Measurements from ENCODE around the gene BTNL3. TPM values are rescaled to one million over a fixed set of nuclear protein-coding genes. Genes with fewer than 3 reads are reported as not detected.

The BTNL3 gene, protein sequence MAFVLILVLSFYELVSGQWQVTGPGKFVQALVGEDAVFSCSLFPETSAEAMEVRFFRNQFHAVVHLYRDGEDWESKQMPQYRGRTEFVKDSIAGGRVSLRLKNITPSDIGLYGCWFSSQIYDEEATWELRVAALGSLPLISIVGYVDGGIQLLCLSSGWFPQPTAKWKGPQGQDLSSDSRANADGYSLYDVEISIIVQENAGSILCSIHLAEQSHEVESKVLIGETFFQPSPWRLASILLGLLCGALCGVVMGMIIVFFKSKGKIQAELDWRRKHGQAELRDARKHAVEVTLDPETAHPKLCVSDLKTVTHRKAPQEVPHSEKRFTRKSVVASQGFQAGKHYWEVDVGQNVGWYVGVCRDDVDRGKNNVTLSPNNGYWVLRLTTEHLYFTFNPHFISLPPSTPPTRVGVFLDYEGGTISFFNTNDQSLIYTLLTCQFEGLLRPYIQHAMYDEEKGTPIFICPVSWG
- total RNA-seq, result not detected

DNA sequence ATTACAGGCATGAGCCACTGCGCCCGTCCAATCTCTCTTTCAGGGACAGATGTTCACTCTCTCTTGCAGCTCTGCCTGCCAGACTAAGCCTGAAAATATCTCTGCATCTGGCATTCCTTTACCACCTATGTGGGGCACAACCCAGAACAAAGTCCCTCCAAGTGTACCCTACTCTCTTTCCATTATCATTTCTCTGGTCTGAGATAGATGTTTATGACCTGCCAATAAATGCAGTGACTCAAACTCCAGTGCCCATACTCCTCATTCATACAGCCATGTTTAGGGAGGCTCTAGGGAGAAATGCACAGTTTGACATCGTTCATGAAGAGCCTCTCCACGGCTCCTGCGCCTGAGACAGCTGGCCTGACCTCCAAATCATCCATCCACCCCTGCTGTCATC is at the start of gene BTNL3:
Gene BTNL3 (plus strand): TSS at position 255 of the 400 bp plus-strand sequence. CDS start 183 bp downstream, outside the sequence.
- ChIA-PET POLR2A (no interaction called here), CTCF (no interaction called here)
- Mint-ChIP-seq H3K4me1 (ENCODE audit: low read depth) (no peaks in the 10 kb centered on the region), H3K27me3 (peaks cover 22% of the 10 kb centered on the region), H3K9me3 (no peaks in the 10 kb centered on the region), H3K36me3 (no peaks in the 10 kb centered on the region), H3K4me3 (no peak within 1 kb of the TSS), H3K27ac (no peak within 1 kb of the TSS)
- DNase-seq, result no peak
- intact Hi-C loops (cut with micrococcal nuclease), result no loop called here

DNA sequence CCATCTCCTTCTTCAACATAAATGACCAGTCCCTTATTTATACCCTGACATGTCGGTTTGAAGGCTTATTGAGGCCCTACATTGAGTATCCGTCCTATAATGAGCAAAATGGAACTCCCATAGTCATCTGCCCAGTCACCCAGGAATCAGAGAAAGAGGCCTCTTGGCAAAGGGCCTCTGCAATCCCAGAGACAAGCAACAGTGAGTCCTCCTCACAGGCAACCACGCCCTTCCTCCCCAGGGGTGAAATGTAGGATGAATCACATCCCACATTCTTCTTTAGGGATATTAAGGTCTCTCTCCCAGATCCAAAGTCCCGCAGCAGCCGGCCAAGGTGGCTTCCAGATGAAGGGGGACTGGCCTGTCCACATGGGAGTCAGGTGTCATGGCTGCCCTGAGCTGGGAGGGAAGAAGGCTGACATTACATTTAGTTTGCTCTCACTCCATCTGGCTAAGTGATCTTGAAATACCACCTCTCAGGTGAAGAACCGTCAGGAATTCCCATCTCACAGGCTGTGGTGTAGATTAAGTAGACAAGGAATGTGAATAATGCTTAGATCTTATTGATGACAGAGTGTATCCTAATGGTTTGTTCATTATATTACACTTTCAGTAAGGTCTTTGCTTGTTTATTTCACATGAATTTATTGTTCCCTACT is 38.2 kb upstream of the BTNL3 start:
- intact Hi-C loops (cut with micrococcal nuclease), result no loop called here
- Mint-ChIP-seq H3K36me3 (no peaks in the 10 kb centered on the region), H3K4me1 (ENCODE audit: low read depth) (no peaks in the 10 kb centered on the region), H3K27ac (no peak overlapping the region), H3K27me3 (no peaks in the 10 kb centered on the region), H3K9me3 (no peaks in the 10 kb centered on the region), H3K4me3 (no peak overlapping the region)
- ChIA-PET CTCF (no interaction called here), POLR2A (no interaction called here)
- no peak for DNase-seq

- Mint-ChIP-seq H3K4me3 (no peak overlapping the region), H3K36me3 (no peaks in the 10 kb centered on the region), H3K4me1 (ENCODE audit: low read depth) (peaks cover 11% of the 10 kb centered on the region), H3K27ac (no peak overlapping the region), H3K27me3 (peaks cover 4% of the 10 kb centered on the region), H3K9me3 (no peaks in the 10 kb centered on the region)
- CTCF ChIA-PET, result interaction anchor here (1.4 kb wide), 1 partner anchor 91 kb away, joined by 3 read pairs; no protein-coding TSS in a partner anchor
- POLR2A ChIA-PET, result no interaction called here
- intact Hi-C loops (cut with micrococcal nuclease), result no loop called here
- no peak for DNase-seq
Observed at GRCh38 chr5:180959661-180960060, 29.0 kb upstream of the BTNL3 start.

DNA sequence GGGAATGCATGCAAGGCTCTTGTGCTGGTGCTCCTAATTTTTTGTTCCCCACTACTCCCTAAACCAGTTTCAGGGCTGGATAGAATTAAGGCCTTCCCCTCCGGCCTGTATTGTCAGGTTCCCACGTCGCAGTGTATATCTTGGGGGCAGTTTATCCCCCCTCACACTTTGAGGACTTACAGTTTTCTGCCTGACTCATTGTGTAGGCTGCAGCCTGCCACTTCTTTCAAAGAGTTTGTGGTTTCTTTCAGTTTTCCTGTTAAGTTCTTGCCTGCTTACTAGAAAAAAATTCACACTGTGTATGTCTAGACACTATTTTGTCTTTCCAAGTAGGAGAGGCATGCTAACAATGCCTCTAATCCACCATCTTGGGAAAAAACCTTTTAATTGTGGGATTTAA is 28.4 kb upstream of the BTNL3 start:
- Mint-ChIP-seq H3K27me3 (peaks cover 4% of the 10 kb centered on the region), H3K36me3 (no peaks in the 10 kb centered on the region)
- CTCF ChIA-PET, result no interaction called here

GRCh38 chr5:180969406-180969805 is 19.2 kb upstream of the BTNL3 start:
- Mint-ChIP-seq H3K4me3 (no peak overlapping the region), H3K27me3 (peaks cover 2% of the 10 kb centered on the region), H3K36me3 (no peaks in the 10 kb centered on the region), H3K9me3 (no peaks in the 10 kb centered on the region), H3K27ac (no peak overlapping the region), H3K4me1 (ENCODE audit: low read depth) (no peaks in the 10 kb centered on the region)
- intact Hi-C loops (cut with micrococcal nuclease), result no loop called here
- CTCF ChIA-PET, result no interaction called here
- POLR2A ChIA-PET, result no interaction called here
- DNase-seq, result no peak

More for the DNA sequence above, 28.4 kb upstream of the BTNL3 start:
- no peaks in the 10 kb centered on the region for H3K9me3 Mint-ChIP-seq
- H3K27ac Mint-ChIP-seq, result no peak overlapping the region
- POLR2A ChIA-PET, result no interaction called here
- peaks cover 11% of the 10 kb centered on the region for H3K4me1 Mint-ChIP-seq (ENCODE audit: low read depth)
- intact Hi-C loops (cut with micrococcal nuclease), result no loop called here
- no peak overlapping the region for H3K4me3 Mint-ChIP-seq
- no peak for DNase-seq

- ChIA-PET POLR2A (interaction anchor here (0.6 kb wide), 1 partner anchor 108 kb away, joined by 3 read pairs; no protein-coding TSS in a partner anchor), CTCF (no interaction called here)
- H3K27me3 Mint-ChIP-seq, result peaks cover 2% of the 10 kb centered on the region
- no peak for DNase-seq
- no peaks in the 10 kb centered on the region for H3K36me3 Mint-ChIP-seq
- no peaks in the 10 kb centered on the region for H3K4me1 Mint-ChIP-seq (ENCODE audit: low read depth)
- H3K4me3 Mint-ChIP-seq, result no peak overlapping the region
- no peak overlapping the region for H3K27ac Mint-ChIP-seq
- no peaks in the 10 kb centered on the region for H3K9me3 Mint-ChIP-seq
- intact Hi-C loops (cut with micrococcal nuclease), result no loop called here
Observed at GRCh38 chr5:180970336-180970735, 18.3 kb upstream of the BTNL3 start.

DNA sequence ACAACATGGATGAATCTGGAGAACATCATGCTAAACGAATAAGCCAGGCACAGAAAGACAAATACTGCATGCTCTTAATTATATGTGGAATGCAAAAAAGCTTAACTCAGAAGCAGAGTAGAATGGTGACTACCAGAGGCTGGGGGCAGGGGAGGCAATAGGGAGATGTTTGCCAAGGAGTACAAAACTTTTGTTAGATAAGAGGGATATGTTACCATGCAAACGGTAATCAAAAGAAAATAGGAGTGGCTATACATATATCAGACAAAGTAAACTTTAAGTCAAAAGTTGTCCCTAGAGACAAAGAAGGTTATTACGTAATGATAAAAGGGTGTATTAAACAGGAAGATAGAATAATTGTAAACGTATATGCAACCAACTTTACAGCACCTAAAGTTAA is 17.8 kb upstream of the BTNL3 start:
- no peak overlapping the region for H3K27ac Mint-ChIP-seq
- H3K4me3 Mint-ChIP-seq, result no peak overlapping the region
- H3K9me3 Mint-ChIP-seq, result no peaks in the 10 kb centered on the region
- no peaks in the 10 kb centered on the region for H3K36me3 Mint-ChIP-seq
- DNase-seq, result no peak
- CTCF ChIA-PET, result no interaction called here
- POLR2A ChIA-PET, result interaction anchor here (0.6 kb wide), 1 partner anchor 107 kb away, joined by 3 read pairs; no protein-coding TSS in a partner anchor
- intact Hi-C loops (cut with micrococcal nuclease), result no loop called here
- H3K27me3 Mint-ChIP-seq, result peaks cover under 1% of the 10 kb centered on the region
- H3K4me1 Mint-ChIP-seq (ENCODE audit: low read depth), result no peaks in the 10 kb centered on the region

GRCh38 chr5:180974612-180975315 is 13.9 kb upstream of the BTNL3 start:
- H3K27ac Mint-ChIP-seq, result no peak overlapping the region
- H3K9me3 Mint-ChIP-seq, result no peaks in the 10 kb centered on the region
- CTCF ChIA-PET, result no interaction called here
- no peaks in the 10 kb centered on the region for H3K27me3 Mint-ChIP-seq
- H3K4me1 Mint-ChIP-seq (ENCODE audit: low read depth), result peaks cover 6% of the 10 kb centered on the region
- no peak for DNase-seq
- intact Hi-C loops (cut with micrococcal nuclease), result no loop called here
- H3K36me3 Mint-ChIP-seq, result no peaks in the 10 kb centered on the region
- POLR2A ChIA-PET, result no interaction called here
- no peak overlapping the region for H3K4me3 Mint-ChIP-seq

DNA sequence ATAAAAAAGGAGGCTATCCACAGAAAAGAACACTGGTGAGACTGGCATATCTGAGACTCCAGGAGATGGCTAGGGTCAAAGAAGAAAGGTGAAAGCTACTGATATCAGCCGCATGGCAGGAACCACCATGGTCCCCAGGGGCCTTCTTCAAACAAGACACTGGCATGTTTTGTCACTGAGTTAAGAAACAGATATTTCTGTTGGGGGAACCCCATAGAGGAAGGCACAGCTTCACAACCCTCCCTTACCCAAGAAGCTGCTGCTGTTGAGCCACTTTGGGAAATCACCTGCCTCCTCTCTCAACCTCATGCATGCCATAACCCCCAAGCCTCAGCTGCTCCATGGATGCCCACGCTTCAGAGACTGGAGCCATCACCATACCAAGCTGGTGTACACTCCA is 13.3 kb upstream of the BTNL3 start:
- no peak overlapping the region for H3K4me3 Mint-ChIP-seq
- no peaks in the 10 kb centered on the region for H3K36me3 Mint-ChIP-seq
- no peaks in the 10 kb centered on the region for H3K9me3 Mint-ChIP-seq
- intact Hi-C loops (cut with micrococcal nuclease), result no loop called here
- peaks cover 6% of the 10 kb centered on the region for H3K4me1 Mint-ChIP-seq (ENCODE audit: low read depth)
- ChIA-PET CTCF (no interaction called here), POLR2A (no interaction called here)
- no peak overlapping the region for H3K27ac Mint-ChIP-seq
- no peaks in the 10 kb centered on the region for H3K27me3 Mint-ChIP-seq
- DNase-seq, result peak; percentile 13

DNA sequence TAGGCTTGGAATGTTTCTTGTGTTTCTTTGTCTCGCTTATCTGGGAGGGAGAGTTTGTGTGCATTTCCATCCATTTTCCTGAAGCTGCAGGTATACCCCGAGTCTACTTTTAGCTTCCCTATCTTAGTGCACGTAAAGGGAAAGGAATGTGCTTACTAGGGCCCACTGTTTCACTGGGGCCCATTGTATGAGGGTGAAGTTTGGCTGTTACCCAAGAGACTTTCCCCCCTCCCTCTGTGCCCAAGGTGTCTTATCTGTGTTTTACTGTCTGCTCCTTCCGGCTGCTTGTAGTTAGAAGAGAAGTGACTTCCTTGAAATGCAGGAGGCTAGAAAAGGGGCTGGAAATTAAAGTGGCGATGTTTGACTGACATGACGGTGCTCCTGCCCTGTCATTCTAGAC is 12.1 kb upstream of the BTNL3 start:
- H3K36me3 Mint-ChIP-seq, result no peaks in the 10 kb centered on the region
- peaks cover 4% of the 10 kb centered on the region for H3K27me3 Mint-ChIP-seq
- POLR2A ChIA-PET, result no interaction called here
- no peak for DNase-seq
- peaks cover 6% of the 10 kb centered on the region for H3K4me1 Mint-ChIP-seq (ENCODE audit: low read depth)
- no peak overlapping the region for H3K4me3 Mint-ChIP-seq
- intact Hi-C loops (cut with micrococcal nuclease), result no loop called here
- CTCF ChIA-PET, result no interaction called here
- no peaks in the 10 kb centered on the region for H3K9me3 Mint-ChIP-seq
- H3K27ac Mint-ChIP-seq, result no peak overlapping the region

GRCh38 chr5:180977852-180978251 is 10.8 kb upstream of the BTNL3 start:
- ChIA-PET CTCF (no interaction called here), POLR2A (no interaction called here)
- no peak overlapping the region for H3K27ac Mint-ChIP-seq
- H3K4me1 Mint-ChIP-seq (ENCODE audit: low read depth), result peaks cover 6% of the 10 kb centered on the region
- H3K27me3 Mint-ChIP-seq, result peaks cover 10% of the 10 kb centered on the region
- H3K9me3 Mint-ChIP-seq, result no peaks in the 10 kb centered on the region
- H3K36me3 Mint-ChIP-seq, result no peaks in the 10 kb centered on the region
- intact Hi-C loops (cut with micrococcal nuclease), result no loop called here
- no peak for DNase-seq
- no peak overlapping the region for H3K4me3 Mint-ChIP-seq

DNA sequence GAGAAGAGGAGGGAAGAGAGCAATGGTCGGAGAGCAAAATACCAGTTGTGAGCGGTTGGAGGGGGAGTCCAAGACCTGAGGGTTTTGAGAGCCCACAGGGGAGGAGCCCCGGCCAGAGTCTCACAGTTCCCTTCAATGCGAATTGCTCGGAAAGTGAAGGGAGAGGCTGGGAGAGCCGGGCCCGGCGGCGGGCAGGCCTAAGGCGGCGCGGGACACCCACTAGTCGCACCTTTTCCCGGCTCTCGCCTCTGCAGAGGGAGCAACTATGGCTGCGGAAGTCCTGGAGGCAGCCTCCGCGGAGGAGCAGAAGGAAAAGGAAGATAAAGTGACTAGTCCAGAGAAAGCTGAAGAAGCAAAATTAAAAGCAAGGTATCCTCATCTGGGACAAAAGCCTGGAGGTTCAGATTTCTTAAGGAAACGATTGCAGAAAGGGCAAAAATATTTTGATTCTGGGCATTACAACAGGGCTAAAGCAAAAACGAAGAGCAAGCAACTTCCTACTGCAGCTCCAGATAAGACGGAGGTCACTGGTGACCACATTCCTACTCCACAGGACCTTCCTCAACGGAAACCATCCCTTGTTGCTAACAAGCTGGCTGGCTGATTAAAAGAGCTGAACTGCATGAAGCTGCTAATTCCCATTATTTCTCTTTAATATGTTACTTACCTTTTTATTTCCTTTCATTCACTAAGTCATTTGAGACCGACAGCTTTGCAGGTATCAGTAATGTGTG is 6.5 kb upstream of the BTNL3 start:
- intact Hi-C loops (cut with micrococcal nuclease), result no loop called here
- no peak overlapping the region for H3K4me3 Mint-ChIP-seq
- no peak for DNase-seq
- H3K27me3 Mint-ChIP-seq, result peaks cover 16% of the 10 kb centered on the region
- ChIA-PET POLR2A (no interaction called here), CTCF (no interaction called here)
- no peaks in the 10 kb centered on the region for H3K9me3 Mint-ChIP-seq
- no peaks in the 10 kb centered on the region for H3K36me3 Mint-ChIP-seq
- no peaks in the 10 kb centered on the region for H3K4me1 Mint-ChIP-seq (ENCODE audit: low read depth)
- no peak overlapping the region for H3K27ac Mint-ChIP-seq

All from activated CD4-positive, alpha-beta memory T cell treated with anti-CD3 and anti-CD28 coated beads for 36 hours (primary cell).